ENCODE results near the gene MBTPS1.
A peak's percentile ranks its signal among the peaks of the same experiment; 100 is the strongest.

MBTPS1 gene

DNA sequence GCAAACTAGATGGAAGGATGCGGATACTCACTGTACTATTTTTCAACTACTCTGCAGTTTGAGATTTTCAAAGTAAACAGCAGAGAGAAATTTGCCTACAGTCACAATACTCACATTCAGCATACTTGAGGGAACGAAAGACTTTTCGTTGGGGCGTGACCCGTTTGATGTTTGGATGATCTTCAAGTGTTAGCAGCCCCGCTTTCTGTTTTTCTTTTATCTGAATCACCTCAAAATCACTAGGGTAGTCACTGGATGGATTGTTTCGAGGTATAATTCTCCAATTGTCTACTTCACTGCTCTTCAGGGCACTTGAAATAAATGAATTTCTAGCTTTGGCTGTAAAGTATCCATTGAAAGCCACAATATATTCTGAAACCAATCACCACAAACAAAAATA, 17.8 kb downstream of the MBTPS1 start:
- no peak for DNase-seq (ENCODE audit: low read depth)

DNA sequence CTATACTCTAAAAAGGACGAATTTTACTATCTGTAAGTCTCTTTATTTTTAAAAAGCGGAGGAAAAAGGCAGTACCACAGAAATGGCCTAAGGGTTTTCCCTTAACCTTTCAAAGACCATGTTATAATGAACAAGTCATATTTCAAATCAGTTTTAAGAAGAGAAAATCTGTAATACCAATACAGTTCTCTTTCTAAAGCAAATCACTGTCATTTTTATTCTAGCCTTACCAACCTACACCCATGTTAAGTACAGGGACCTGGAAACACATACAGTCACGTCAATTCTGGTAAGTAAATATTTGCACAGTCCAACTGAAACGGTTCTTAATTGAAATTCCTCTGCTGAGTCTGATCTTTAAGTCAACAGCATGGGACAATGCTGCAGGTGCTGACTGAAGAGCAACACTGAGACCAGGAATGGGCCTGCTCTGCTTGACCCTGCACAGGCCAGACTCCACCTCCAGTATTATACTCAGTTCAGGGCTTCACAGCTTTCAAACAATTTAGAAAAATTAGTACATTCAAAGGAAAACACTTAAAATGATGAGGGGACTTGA, 20.2 kb downstream of the MBTPS1 start:
- no peak for DNase-seq (ENCODE audit: low read depth)

DNA sequence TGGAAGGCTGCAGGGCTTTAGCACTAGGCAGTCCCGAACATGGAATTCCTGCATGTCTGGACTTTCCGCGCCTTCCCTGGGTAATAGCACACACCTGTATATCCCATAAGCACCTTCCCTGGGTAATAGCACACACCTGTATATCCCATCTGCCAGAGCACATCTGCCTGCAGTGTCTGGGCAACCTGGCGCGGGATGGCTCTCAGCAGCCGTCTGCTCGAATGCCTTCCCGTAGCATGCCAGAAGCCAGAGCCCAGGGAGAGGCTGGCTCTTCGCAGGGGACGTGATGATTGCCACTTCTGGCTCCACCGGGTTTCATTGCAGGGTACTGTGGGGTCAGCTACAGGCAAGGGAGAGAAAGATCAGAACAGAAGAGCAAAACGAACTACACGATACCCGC, 21.3 kb downstream of the MBTPS1 start:
- DNase-seq (ENCODE audit: low read depth): no peak

GRCh38 chr16:84093879-84094270, 22.9 kb downstream of the MBTPS1 start:
- DNase-seq (ENCODE audit: low read depth): no peak

DNA sequence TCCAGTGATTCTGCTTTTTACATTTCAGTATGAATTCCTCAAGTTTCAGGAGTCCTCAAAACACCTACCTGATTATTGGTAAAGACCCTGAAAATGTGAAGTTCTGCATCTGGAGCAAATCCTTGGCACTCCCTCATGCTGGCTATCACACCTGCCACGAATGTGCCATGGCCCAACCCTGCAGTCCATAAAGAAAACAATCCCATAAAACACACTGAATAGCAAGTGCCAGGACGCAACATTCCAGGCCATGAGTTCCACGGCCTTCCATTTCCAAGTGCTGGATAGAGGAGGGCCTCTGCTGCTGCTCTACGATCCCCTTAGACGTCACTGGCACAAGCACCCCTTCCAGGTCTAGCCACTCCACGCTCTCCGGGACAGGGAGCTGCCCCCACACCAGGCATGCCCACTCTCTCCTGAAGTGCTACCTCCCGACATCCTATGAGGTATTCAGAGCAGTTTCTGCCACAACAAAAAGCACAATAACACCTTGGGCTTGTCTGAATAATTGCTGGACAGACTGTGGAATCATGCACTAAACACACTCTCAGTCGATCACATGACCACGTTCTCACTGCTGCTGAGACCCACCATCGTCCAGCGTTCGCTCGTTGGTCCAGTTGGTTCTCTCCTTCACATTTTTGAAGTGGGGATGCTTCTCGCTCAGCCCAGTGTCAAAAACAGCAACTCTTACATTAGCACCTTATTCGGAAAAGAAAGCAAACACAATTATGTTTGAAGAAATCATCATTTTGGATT, 23.4 kb downstream of the MBTPS1 start:
- no peak for DNase-seq (ENCODE audit: low read depth)

- DNase-seq (ENCODE audit: low read depth): no peak
Measured at GRCh38 chr16:84091460-84091859, 25.3 kb downstream of the MBTPS1 start.

- DNase-seq (ENCODE audit: low read depth): no peak
Measured at GRCh38 chr16:84090211-84090610, 26.5 kb downstream of the MBTPS1 start.

GRCh38 chr16:84088695-84089395, 27.9 kb downstream of the MBTPS1 start:
- DNase-seq (ENCODE audit: low read depth): peak; percentile 56

DNA sequence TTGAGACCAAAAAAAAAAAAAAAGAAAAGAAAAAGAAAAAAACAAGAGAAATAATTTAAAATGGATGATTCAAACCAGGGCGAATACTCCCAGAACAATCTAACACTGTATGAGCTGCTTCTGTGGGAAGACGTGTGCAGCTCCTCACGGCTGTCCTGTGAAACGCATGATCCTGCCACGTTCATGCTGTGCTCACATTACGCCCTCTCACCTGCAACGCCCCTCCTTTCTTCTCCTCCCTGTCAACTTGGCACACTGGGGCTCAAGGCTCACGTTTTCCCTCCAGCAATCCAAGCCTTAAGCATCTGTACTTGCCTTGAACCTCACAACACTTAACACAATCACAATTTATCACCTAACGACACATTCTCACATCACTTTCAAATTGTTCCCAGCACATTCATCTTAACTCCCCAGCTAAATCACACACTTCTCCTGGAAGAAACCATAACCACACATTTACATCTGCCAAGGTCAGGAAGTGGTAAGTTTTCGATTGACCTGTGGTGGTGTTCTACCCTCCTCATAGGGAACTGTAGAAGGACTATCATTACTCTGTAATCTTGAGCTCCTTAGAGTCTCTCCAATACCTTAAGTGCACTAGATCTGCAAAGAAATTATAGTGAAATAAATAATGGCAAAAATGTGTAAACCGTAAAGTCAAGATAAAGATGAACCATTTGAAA, 29.1 kb downstream of the MBTPS1 start:
- no peak for DNase-seq (ENCODE audit: low read depth)

DNA sequence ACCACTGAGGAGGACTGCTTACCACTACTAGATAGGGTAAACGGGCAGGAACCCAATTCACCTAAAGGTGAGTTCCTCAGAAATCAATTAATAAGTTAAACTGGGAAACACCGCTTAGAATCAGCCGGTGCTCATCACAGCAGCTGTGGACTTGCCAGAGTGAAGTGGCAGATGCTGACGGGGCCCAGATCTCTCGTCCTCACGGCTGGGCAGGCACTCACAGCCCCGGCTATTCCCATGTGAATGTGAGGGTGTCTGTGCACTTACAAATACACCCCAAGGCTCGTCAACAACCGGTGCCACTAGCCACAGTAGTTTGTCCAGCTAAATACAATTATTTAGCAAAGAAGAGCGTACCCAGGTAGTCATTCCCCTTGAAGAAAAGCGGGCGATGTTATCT, 29.7 kb downstream of the MBTPS1 start:
- no peak for DNase-seq (ENCODE audit: low read depth)

DNA sequence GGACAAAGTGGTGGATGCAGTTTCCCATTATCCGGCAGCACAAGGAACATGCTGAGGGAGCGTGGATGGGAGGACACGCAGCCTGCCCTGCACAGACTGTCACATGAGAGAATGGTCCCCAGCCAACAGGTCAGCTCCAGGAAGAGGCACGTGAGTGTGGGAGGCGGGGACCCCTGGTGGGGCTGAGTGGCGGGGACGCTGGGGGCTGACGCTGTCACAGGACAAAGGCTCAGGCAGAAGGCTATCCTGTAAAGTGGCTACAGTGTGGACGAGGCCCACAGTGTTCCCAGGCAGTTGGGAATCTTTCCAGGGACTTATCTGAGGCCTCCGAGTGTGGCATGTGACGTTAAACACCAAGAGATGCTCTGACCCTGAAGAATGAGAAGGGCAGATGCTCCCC, 30.4 kb downstream of the MBTPS1 start:
- DNase-seq (ENCODE audit: low read depth): no peak

- DNase-seq (ENCODE audit: low read depth): no peak
Measured at GRCh38 chr16:84085773-84086172, 31.0 kb downstream of the MBTPS1 start.

- no peak for DNase-seq (ENCODE audit: low read depth)
Measured at GRCh38 chr16:84085271-84085667, 31.5 kb downstream of the MBTPS1 start.

GRCh38 chr16:84084570-84085270, 32.0 kb downstream of the MBTPS1 start:
- peak; percentile 40 for DNase-seq (ENCODE audit: low read depth)

DNA sequence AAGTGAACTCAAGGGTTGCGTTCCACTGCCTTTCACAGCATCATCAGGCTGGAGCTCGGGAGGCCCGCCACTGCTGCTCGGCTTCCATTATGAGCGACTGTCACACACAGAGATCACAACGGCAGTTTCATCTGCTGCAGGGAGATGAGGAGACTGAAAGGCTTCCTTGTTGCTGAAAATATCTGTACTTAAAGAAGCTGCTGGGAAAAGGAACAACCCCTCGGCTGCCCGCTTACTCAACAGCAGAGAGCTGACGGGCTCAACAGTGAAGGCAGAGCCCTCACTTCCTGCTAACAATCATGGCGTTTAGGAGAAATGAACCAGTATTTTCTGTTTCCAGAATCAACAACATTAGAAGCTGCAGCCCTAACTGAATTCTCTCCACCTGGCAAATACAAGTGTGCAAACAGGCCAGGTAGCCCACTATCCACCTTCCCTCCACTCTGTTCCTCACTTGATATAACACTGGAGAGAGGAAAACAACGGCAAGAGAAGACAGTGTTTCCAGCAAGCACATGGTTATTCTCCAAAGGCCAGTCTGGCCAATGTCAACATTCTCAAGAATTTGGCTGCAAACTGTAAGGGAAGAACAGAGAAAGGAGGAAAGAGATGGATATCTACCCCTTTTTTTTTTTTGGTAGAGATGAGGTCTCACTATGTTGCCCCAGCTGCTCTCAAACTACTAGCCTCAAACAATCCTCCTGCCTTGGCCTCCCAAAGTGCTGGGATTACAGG, 33.7 kb downstream of the MBTPS1 start:
- DNase-seq (ENCODE audit: low read depth): no peak

- no peak for DNase-seq (ENCODE audit: low read depth)
Measured at GRCh38 chr16:84082110-84082509, 34.6 kb downstream of the MBTPS1 start.

DNA sequence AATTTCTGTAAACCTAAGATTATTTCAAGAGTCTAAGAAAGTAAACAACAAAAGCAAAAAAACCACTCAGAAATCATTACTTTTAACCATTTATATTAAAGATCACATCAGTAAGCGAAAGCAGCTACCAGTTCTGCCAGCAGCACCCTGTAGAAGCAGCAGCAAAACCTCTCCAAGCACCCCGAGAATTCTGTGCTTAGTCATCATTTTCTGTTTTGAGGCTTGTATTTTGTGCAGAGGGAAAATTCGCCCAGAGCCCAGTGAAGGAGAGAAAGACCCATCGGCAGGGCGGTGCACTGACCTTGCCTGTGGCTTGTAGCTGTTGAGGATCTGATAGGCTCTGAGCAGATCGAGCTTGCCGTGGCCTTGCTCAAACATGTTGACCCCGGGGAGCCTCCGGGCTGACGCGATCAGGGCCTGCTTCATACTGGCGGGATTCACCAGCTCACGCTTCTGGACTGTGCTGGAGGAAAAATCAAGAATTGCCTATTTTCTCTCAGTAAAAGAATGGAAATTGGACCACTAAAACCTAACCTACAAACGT, 35.2 kb downstream of the MBTPS1 start:
- no peak for DNase-seq (ENCODE audit: low read depth)

GRCh38 chr16:84080813-84081212, 35.9 kb downstream of the MBTPS1 start:
- DNase-seq (ENCODE audit: low read depth): no peak

- no peak for DNase-seq (ENCODE audit: low read depth)
Measured at GRCh38 chr16:84080378-84080777, 36.4 kb downstream of the MBTPS1 start.

DNA sequence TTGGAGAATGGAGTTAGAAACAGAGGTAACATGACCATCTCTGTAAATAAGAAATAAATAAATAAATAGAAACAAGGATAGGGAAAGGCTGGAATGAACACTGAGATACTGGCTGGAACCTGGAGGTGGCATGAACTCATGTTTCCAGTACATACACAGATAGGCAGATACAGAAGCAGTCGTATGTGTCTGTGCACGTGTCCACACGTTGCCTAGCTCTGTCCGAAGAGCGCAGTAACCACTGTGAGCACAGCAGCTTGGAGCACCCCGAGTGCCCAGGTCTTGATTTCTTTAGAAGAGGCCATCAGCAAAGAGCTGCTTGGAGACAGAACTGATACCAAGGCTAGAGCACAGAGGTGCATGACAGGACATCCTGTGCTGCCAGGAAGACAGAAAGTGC, 37.1 kb downstream of the MBTPS1 start:
- no peak for DNase-seq (ENCODE audit: low read depth)

- no peak for DNase-seq (ENCODE audit: low read depth)
Measured at GRCh38 chr16:84075376-84075775, 41.4 kb downstream of the MBTPS1 start.

Data from activated T-cell treated with anti-CD3 and anti-CD28 coated beads for 48 hours (primary cell).